Endodermal cell (in vitro differentiated cells): Measurements from ENCODE around the gene KIF21B. TPM values are rescaled to one million over a fixed set of nuclear protein-coding genes. Genes with fewer than 3 reads are reported as not detected.

ENCODE experiments used
- DNase-seq: peaks from one replicate; pipeline ENCODE4 v3.0.0-alpha.2; 2017
- H3K27ac ChIP-seq: 2 replicates; pipeline ENCODE4 v1.5.1; 2013; ENCODE audit warnings: mild to moderate bottlenecking, low read depth, low read length, moderate library complexity
- H3K27me3 ChIP-seq: 2 replicates; pipeline ENCODE4 v1.6.1; 2013; ENCODE audit warnings: mild to moderate bottlenecking, low read length, moderate library complexity; ENCODE audit not compliant: insufficient read depth, control insufficient read depth, poor library complexity, severe bottlenecking
- H3K36me3 ChIP-seq: 2 replicates; pipeline ENCODE4 v1.7.0; 2013; ENCODE audit warnings: mild to moderate bottlenecking, low read length, moderate library complexity; ENCODE audit not compliant: control insufficient read depth, insufficient read depth
- H3K4me1 ChIP-seq: one replicate; pipeline ENCODE4 v1.7.0; 2013; ENCODE audit warnings: low read length; ENCODE audit not compliant: control insufficient read depth, insufficient read depth
- H3K4me3 ChIP-seq: 2 replicates; pipeline ENCODE4 v1.5.1; 2013; ENCODE audit warnings: mild to moderate bottlenecking, low read length, moderate library complexity
- H3K9ac ChIP-seq: 2 replicates; pipeline ENCODE4 v1.6.1; 2013; ENCODE audit warnings: mild to moderate bottlenecking, low read length, moderate library complexity; ENCODE audit not compliant: poor library complexity, severe bottlenecking; ENCODE audit errors: extremely low read depth
- H3K9me3 ChIP-seq: 2 replicates; pipeline ENCODE4 v1.6.1; 2013; ENCODE audit warnings: mild to moderate bottlenecking, low read length, moderate library complexity; ENCODE audit not compliant: control insufficient read depth
- H3K27ac Mint-ChIP-seq: 2 replicates; pipeline ENCODE4 v1.8.0; 2020; ENCODE audit warnings: mixed read lengths
- H3K27me3 Mint-ChIP-seq: 2 replicates; pipeline ENCODE4 v1.8.0; 2021; ENCODE audit warnings: mild to moderate bottlenecking, mixed read lengths; ENCODE audit not compliant: insufficient read depth
- H3K36me3 Mint-ChIP-seq: 2 replicates; pipeline ENCODE4 v1.8.0; 2020; ENCODE audit warnings: low read depth, mixed read lengths
- H3K4me1 Mint-ChIP-seq: 2 replicates; pipeline ENCODE4 v1.8.0; 2020; ENCODE audit warnings: mixed read lengths
- H3K4me3 Mint-ChIP-seq: 2 replicates; pipeline ENCODE4 v1.8.0; 2020; ENCODE audit warnings: mild to moderate bottlenecking, moderate library complexity, mixed read lengths
- H3K9me3 Mint-ChIP-seq: 2 replicates; pipeline ENCODE4 v1.8.0; 2020; ENCODE audit warnings: mild to moderate bottlenecking, mixed read lengths
- CTCF ChIP-seq: fragments of 200-600 bp; sonication (generic); conservative IDR thresholded peaks from 2 replicates; pipeline ENCODE4 v1.5.0; 2021; ENCODE audit warnings: antibody characterized with exemption, mild to moderate bottlenecking
- WGBS, 2 experiments: methylation state at CpG; one replicate each; pipeline versions ENCODE4 v1.1.5 to v1.1.7; 2013; ENCODE audit warnings: missing lambda C conversion rate in 2 of 2, mixed read lengths in 1 of 2; ENCODE audit not compliant: insufficient coverage in 1 of 2, insufficient read length in 1 of 2; 5-methylcytosine and 5-hydroxymethylcytosine counted together
- total RNA-seq, 2 donors: library from RNA; stranded (reverse); fragmentation: NEBNext Ultra II Directional in 1 of 2; extraction: Animal tissue kit (Norgen Biotek cat#: 25700) in 1 of 2; gene quantifications; 2 replicates in 1 of 2; 3 replicates in 1 of 2; pipeline ENCODE4 v1.2.1, GENCODE V29; 2021

The KIF21B gene
- total RNA-seq, 2 donors from 2014 or later = 8.8 to 14.7 TPM

- Histone ChIP-seq H3K9me3 (no peaks in the 10 kb centered on the region), H3K27me3 (no peaks in the 10 kb centered on the region), H3K4me3 (no peak overlapping the region), H3K36me3 (no peaks in the 10 kb centered on the region), H3K4me1 (no peaks in the 10 kb centered on the region), H3K9ac (no peak overlapping the region), H3K27ac (no peak overlapping the region)
- no peaks in the 10 kb centered on the region for H3K27me3 Mint-ChIP-seq
- no peaks in the 10 kb centered on the region for H3K9me3 Mint-ChIP-seq
- no peak overlapping the region for H3K4me3 Mint-ChIP-seq
- H3K4me1 Mint-ChIP-seq = no peaks in the 10 kb centered on the region
- no peaks in the 10 kb centered on the region for H3K36me3 Mint-ChIP-seq
- H3K27ac Mint-ChIP-seq = no peak overlapping the region
- WGBS, 2 experiments = 93 to 96% methylated on average over 16 of the region's 16 CpGs
- no peak for TF ChIP-seq CTCF
- no peak for DNase-seq
These were observed 25.2 kb downstream of the KIF21B start for GRCh38 chr1:200998323-200998722.

GRCh38 chr1:200992382-200993048 is 31.0 kb downstream of the KIF21B start:
- Histone ChIP-seq H3K4me3 (no peak overlapping the region), H3K27ac (no peak overlapping the region), H3K4me1 (no peaks in the 10 kb centered on the region), H3K27me3 (no peaks in the 10 kb centered on the region), H3K9ac (no peak overlapping the region), H3K9me3 (no peaks in the 10 kb centered on the region), H3K36me3 (no peaks in the 10 kb centered on the region)
- peaks cover 5% of the 10 kb centered on the region for H3K36me3 Mint-ChIP-seq
- no peaks in the 10 kb centered on the region for H3K27me3 Mint-ChIP-seq
- no peak overlapping the region for H3K27ac Mint-ChIP-seq
- no peak overlapping the region for H3K4me3 Mint-ChIP-seq
- 93 to 94% methylated on average over 3 to 4 of the region's 4 CpGs for WGBS, 2 experiments
- no peak for TF ChIP-seq CTCF
- DNase-seq = no peak
- no peaks in the 10 kb centered on the region for H3K4me1 Mint-ChIP-seq
- no peaks in the 10 kb centered on the region for H3K9me3 Mint-ChIP-seq

GRCh38 chr1:200991097-200991614 is 32.4 kb downstream of the KIF21B start:
- WGBS, 2 experiments = 89 to 90% methylated on average over 9 to 10 of the region's 10 CpGs
- H3K27ac Mint-ChIP-seq = no peak overlapping the region
- no peaks in the 10 kb centered on the region for H3K9me3 ChIP-seq
- no peaks in the 10 kb centered on the region for H3K4me1 Mint-ChIP-seq
- H3K27me3 Mint-ChIP-seq = no peaks in the 10 kb centered on the region
- H3K9me3 Mint-ChIP-seq = no peaks in the 10 kb centered on the region
- no peaks in the 10 kb centered on the region for H3K27me3 ChIP-seq
- H3K36me3 ChIP-seq = no peaks in the 10 kb centered on the region
- TF ChIP-seq CTCF = no peak
- DNase-seq = no peak
- H3K36me3 Mint-ChIP-seq = peaks cover 5% of the 10 kb centered on the region
- no peaks in the 10 kb centered on the region for H3K4me1 ChIP-seq
- no peak overlapping the region for H3K27ac ChIP-seq
- H3K9ac ChIP-seq = no peak overlapping the region
- H3K4me3 Mint-ChIP-seq = no peak overlapping the region
- H3K4me3 ChIP-seq = no peak overlapping the region
